Endodermal cell (in vitro differentiated cells): ENCODE measurements around the gene SAXO2. TPM values are rescaled to one million over a fixed set of nuclear protein-coding genes. Genes with fewer than 3 reads are reported as not detected.

ENCODE experiments used
- DNase-seq: peaks from one replicate; pipeline ENCODE4 v3.0.0-alpha.2; 2017
- H3K27ac ChIP-seq: 2 replicates; pipeline ENCODE4 v1.5.1; 2013; ENCODE audit warnings: mild to moderate bottlenecking, low read depth, low read length, moderate library complexity
- H3K27me3 ChIP-seq: 2 replicates; pipeline ENCODE4 v1.6.1; 2013; ENCODE audit warnings: mild to moderate bottlenecking, low read length, moderate library complexity; ENCODE audit not compliant: insufficient read depth, control insufficient read depth, poor library complexity, severe bottlenecking
- H3K36me3 ChIP-seq: 2 replicates; pipeline ENCODE4 v1.7.0; 2013; ENCODE audit warnings: mild to moderate bottlenecking, low read length, moderate library complexity; ENCODE audit not compliant: control insufficient read depth, insufficient read depth
- H3K4me1 ChIP-seq: one replicate; pipeline ENCODE4 v1.7.0; 2013; ENCODE audit warnings: low read length; ENCODE audit not compliant: control insufficient read depth, insufficient read depth
- H3K4me3 ChIP-seq: 2 replicates; pipeline ENCODE4 v1.5.1; 2013; ENCODE audit warnings: mild to moderate bottlenecking, low read length, moderate library complexity
- H3K9ac ChIP-seq: 2 replicates; pipeline ENCODE4 v1.6.1; 2013; ENCODE audit warnings: mild to moderate bottlenecking, low read length, moderate library complexity; ENCODE audit not compliant: poor library complexity, severe bottlenecking; ENCODE audit errors: extremely low read depth
- H3K9me3 ChIP-seq: 2 replicates; pipeline ENCODE4 v1.6.1; 2013; ENCODE audit warnings: mild to moderate bottlenecking, low read length, moderate library complexity; ENCODE audit not compliant: control insufficient read depth
- H3K27ac Mint-ChIP-seq: 2 replicates; pipeline ENCODE4 v1.8.0; 2020; ENCODE audit warnings: mixed read lengths
- H3K27me3 Mint-ChIP-seq: 2 replicates; pipeline ENCODE4 v1.8.0; 2021; ENCODE audit warnings: mild to moderate bottlenecking, mixed read lengths; ENCODE audit not compliant: insufficient read depth
- H3K36me3 Mint-ChIP-seq: 2 replicates; pipeline ENCODE4 v1.8.0; 2020; ENCODE audit warnings: low read depth, mixed read lengths
- H3K4me1 Mint-ChIP-seq: 2 replicates; pipeline ENCODE4 v1.8.0; 2020; ENCODE audit warnings: mixed read lengths
- H3K4me3 Mint-ChIP-seq: 2 replicates; pipeline ENCODE4 v1.8.0; 2020; ENCODE audit warnings: mild to moderate bottlenecking, moderate library complexity, mixed read lengths
- H3K9me3 Mint-ChIP-seq: 2 replicates; pipeline ENCODE4 v1.8.0; 2020; ENCODE audit warnings: mild to moderate bottlenecking, mixed read lengths
- CTCF ChIP-seq: fragments of 200-600 bp; sonication (generic); conservative IDR thresholded peaks from 2 replicates; pipeline ENCODE4 v1.5.0; 2021; ENCODE audit warnings: antibody characterized with exemption, mild to moderate bottlenecking
- WGBS, 2 experiments: methylation state at CpG; one replicate each; pipeline versions ENCODE4 v1.1.5 to v1.1.7; 2013; ENCODE audit warnings: missing lambda C conversion rate in 2 of 2, mixed read lengths in 1 of 2; ENCODE audit not compliant: insufficient coverage in 1 of 2, insufficient read length in 1 of 2; 5-methylcytosine and 5-hydroxymethylcytosine counted together
- total RNA-seq, 2 donors: library from RNA; stranded (reverse); fragmentation: NEBNext Ultra II Directional in 1 of 2; extraction: Animal tissue kit (Norgen Biotek cat#: 25700) in 1 of 2; gene quantifications; 2 replicates in 1 of 2; 3 replicates in 1 of 2; pipeline ENCODE4 v1.2.1, GENCODE V29; 2021

SAXO2 gene
- total RNA-seq, 2 donors from 2014 or later = 17.6 to 23.9 TPM

GRCh38 chr15:82300883-82301282 is 38.3 kb downstream of the SAXO2 start:
- Histone ChIP-seq H3K9ac (no peak overlapping the region), H3K36me3 (no peaks in the 10 kb centered on the region), H3K4me3 (no peak overlapping the region), H3K27me3 (no peaks in the 10 kb centered on the region), H3K9me3 (no peaks in the 10 kb centered on the region), H3K27ac (no peak overlapping the region), H3K4me1 (no peaks in the 10 kb centered on the region)
- H3K27ac Mint-ChIP-seq = no peak overlapping the region
- no peak for TF ChIP-seq CTCF
- H3K27me3 Mint-ChIP-seq = no peaks in the 10 kb centered on the region
- H3K4me1 Mint-ChIP-seq = no peaks in the 10 kb centered on the region
- no peaks in the 10 kb centered on the region for H3K36me3 Mint-ChIP-seq
- DNase-seq = peak; percentile 29
- H3K9me3 Mint-ChIP-seq = no peaks in the 10 kb centered on the region
- 91 to 92% methylated on average over 6 to 7 of the region's 7 CpGs for WGBS, 2 experiments
- no peak overlapping the region for H3K4me3 Mint-ChIP-seq

- DNase-seq = peak; percentile 29
- no peak overlapping the region for H3K27ac Mint-ChIP-seq
These were observed 38.8 kb downstream of the SAXO2 start for GRCh38 chr15:82301296-82302016.

GRCh38 chr15:82303956-82304777 is 41.5 kb downstream of the SAXO2 start:
- H3K36me3 ChIP-seq = no peaks in the 10 kb centered on the region

More at GRCh38 chr15:82301296-82302016, 38.8 kb downstream of the SAXO2 start:
- WGBS, 2 experiments = 92 to 100% methylated on average over 2 to 3 of the region's 3 CpGs
- Mint-ChIP-seq H3K27me3 (no peaks in the 10 kb centered on the region), H3K4me3 (no peak overlapping the region), H3K36me3 (no peaks in the 10 kb centered on the region), H3K9me3 (no peaks in the 10 kb centered on the region), H3K4me1 (no peaks in the 10 kb centered on the region)
- no peak overlapping the region for H3K27ac ChIP-seq
- H3K4me3 ChIP-seq = no peak overlapping the region
- no peaks in the 10 kb centered on the region for H3K4me1 ChIP-seq
- H3K27me3 ChIP-seq = no peaks in the 10 kb centered on the region
- no peak overlapping the region for H3K9ac ChIP-seq
- no peaks in the 10 kb centered on the region for H3K9me3 ChIP-seq
- H3K36me3 ChIP-seq = no peaks in the 10 kb centered on the region
- TF ChIP-seq CTCF = no peak

More at GRCh38 chr15:82303956-82304777, 41.5 kb downstream of the SAXO2 start:
- no peaks in the 10 kb centered on the region for H3K4me1 Mint-ChIP-seq
- no peak for DNase-seq
- H3K27ac Mint-ChIP-seq = no peak overlapping the region
- 92 to 94% methylated on average over 6 to 12 of the region's 12 CpGs for WGBS, 2 experiments
- no peak for TF ChIP-seq CTCF
- Histone ChIP-seq H3K4me1 (no peaks in the 10 kb centered on the region), H3K9me3 (no peaks in the 10 kb centered on the region), H3K27me3 (no peaks in the 10 kb centered on the region), H3K9ac (no peak overlapping the region), H3K27ac (no peak overlapping the region), H3K4me3 (no peak overlapping the region)
- no peaks in the 10 kb centered on the region for H3K36me3 Mint-ChIP-seq
- H3K9me3 Mint-ChIP-seq = no peaks in the 10 kb centered on the region
- H3K4me3 Mint-ChIP-seq = no peak overlapping the region
- no peaks in the 10 kb centered on the region for H3K27me3 Mint-ChIP-seq
